ENCODE measurements around the gene GLIS1.

Gene GLIS1

GRCh38 chr1:53476579-53476978 is 262.4 kb downstream of the GLIS1 start:
- 89 to 95% methylated on average over 7 to 8 of the region's 8 CpGs for WGBS, 2 experiments (ENCODE audit: insufficient coverage in 2 of 2)
- H3K36me3 ChIP-seq (ENCODE audit: control insufficient read depth, insufficient read depth, low read length), result no peaks in the 10 kb centered on the region
- no peaks in the 10 kb centered on the region for H3K4me1 ChIP-seq (ENCODE audit: control insufficient read depth, insufficient read depth, low read length, poor library complexity, severe bottlenecking)
- H3K4me3 ChIP-seq (ENCODE audit: extremely low read depth, insufficient read depth, low read length, poor library complexity, severe bottlenecking), result no peak overlapping the region
- no peak overlapping the region for H3K27ac ChIP-seq (ENCODE audit: low read depth, low read length, severe bottlenecking)
- H3K9me3 ChIP-seq (ENCODE audit: control insufficient read depth, low read length), result no peaks in the 10 kb centered on the region

GRCh38 chr1:53475664-53476063 is 263.3 kb downstream of the GLIS1 start:
- Histone ChIP-seq H3K4me3 (ENCODE audit: extremely low read depth, insufficient read depth, low read length, poor library complexity, severe bottlenecking) (no peak overlapping the region), H3K36me3 (ENCODE audit: control insufficient read depth, insufficient read depth, low read length) (no peaks in the 10 kb centered on the region), H3K4me1 (ENCODE audit: control insufficient read depth, insufficient read depth, low read length, poor library complexity, severe bottlenecking) (no peaks in the 10 kb centered on the region), H3K27ac (ENCODE audit: low read depth, low read length, severe bottlenecking) (no peak overlapping the region), H3K9me3 (ENCODE audit: control insufficient read depth, low read length) (no peaks in the 10 kb centered on the region)
- 86 to 90% methylated on average over 6 to 7 of the region's 7 CpGs for WGBS, 2 experiments (ENCODE audit: insufficient coverage in 2 of 2)

DNA sequence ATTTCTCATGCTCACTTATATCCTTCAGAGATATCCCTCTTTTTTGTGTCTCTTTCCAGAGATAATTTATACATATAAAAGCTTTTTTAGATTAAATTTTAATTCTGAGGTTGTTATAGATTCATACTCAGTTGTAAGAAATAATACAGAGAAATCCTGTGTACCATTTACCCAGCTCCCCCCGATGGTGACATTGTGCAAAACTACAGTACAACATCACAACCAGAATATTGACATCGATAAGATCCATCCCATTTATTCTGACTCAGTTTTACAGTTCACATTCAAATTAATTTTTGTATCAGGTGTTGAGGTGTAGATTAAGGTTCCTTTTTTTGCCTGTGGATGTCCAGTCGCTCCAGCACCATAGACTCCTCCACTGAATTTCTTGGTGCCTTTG is 265.5 kb downstream of the GLIS1 start:
- WGBS, 2 experiments (ENCODE audit: insufficient coverage in 2 of 2), result 100% methylated on average over 1 of the region's 3 CpGs; no CpG with 5 or more reads in 1 of the 2 experiments
- Histone ChIP-seq H3K4me1 (ENCODE audit: control insufficient read depth, insufficient read depth, low read length, poor library complexity, severe bottlenecking) (no peaks in the 10 kb centered on the region), H3K27ac (ENCODE audit: low read depth, low read length, severe bottlenecking) (no peak overlapping the region), H3K36me3 (ENCODE audit: control insufficient read depth, insufficient read depth, low read length) (no peaks in the 10 kb centered on the region), H3K9me3 (ENCODE audit: control insufficient read depth, low read length) (no peaks in the 10 kb centered on the region), H3K4me3 (ENCODE audit: extremely low read depth, insufficient read depth, low read length, poor library complexity, severe bottlenecking) (no peak overlapping the region)

- Histone ChIP-seq H3K36me3 (ENCODE audit: control insufficient read depth, insufficient read depth, low read length) (no peaks in the 10 kb centered on the region), H3K9me3 (ENCODE audit: control insufficient read depth, low read length) (no peaks in the 10 kb centered on the region), H3K4me3 (ENCODE audit: extremely low read depth, insufficient read depth, low read length, poor library complexity, severe bottlenecking) (no peak overlapping the region), H3K4me1 (ENCODE audit: control insufficient read depth, insufficient read depth, low read length, poor library complexity, severe bottlenecking) (no peaks in the 10 kb centered on the region), H3K27ac (ENCODE audit: low read depth, low read length, severe bottlenecking) (no peak overlapping the region)
- WGBS, 2 experiments (ENCODE audit: insufficient coverage in 2 of 2), result 92 to 100% methylated on average over 5 to 6 of the region's 9 CpGs
These were observed 268.0 kb downstream of the GLIS1 start for GRCh38 chr1:53471000-53471399.

DNA sequence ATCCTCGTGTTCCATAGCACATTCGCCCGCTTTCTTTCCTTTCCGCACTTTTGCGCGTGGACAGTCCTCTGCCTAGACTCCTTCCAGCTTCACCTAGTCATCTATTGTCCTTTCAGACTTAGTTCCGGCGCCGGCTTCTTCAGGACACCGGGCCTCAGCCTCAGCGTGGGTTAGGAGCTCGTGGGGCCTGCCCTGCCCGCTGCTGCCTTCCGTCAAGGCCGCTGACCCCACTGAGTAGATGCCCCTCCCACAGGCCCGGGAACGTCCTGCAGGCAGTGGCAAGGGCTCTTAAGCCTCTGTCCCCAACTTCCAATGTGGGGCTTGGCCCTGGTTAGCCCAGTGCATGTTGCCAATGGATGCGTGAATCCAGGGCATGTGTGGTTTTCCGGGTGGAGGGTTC is 268.4 kb downstream of the GLIS1 start:
- no peaks in the 10 kb centered on the region for H3K36me3 ChIP-seq (ENCODE audit: control insufficient read depth, insufficient read depth, low read length)
- no peaks in the 10 kb centered on the region for H3K4me1 ChIP-seq (ENCODE audit: control insufficient read depth, insufficient read depth, low read length, poor library complexity, severe bottlenecking)
- WGBS, 2 experiments (ENCODE audit: insufficient coverage in 2 of 2), result 92 to 93% methylated on average over 19 of the region's 19 CpGs
- no peaks in the 10 kb centered on the region for H3K9me3 ChIP-seq (ENCODE audit: control insufficient read depth, low read length)
- H3K27ac ChIP-seq (ENCODE audit: low read depth, low read length, severe bottlenecking), result no peak overlapping the region
- no peak overlapping the region for H3K4me3 ChIP-seq (ENCODE audit: extremely low read depth, insufficient read depth, low read length, poor library complexity, severe bottlenecking)

GRCh38 chr1:53470155-53470554 is 268.8 kb downstream of the GLIS1 start:
- WGBS, 2 experiments (ENCODE audit: insufficient coverage in 2 of 2), result 43 to 53% methylated on average over 28 of the region's 28 CpGs
- Histone ChIP-seq H3K36me3 (ENCODE audit: control insufficient read depth, insufficient read depth, low read length) (no peaks in the 10 kb centered on the region), H3K27ac (ENCODE audit: low read depth, low read length, severe bottlenecking) (no peak overlapping the region)

DNA sequence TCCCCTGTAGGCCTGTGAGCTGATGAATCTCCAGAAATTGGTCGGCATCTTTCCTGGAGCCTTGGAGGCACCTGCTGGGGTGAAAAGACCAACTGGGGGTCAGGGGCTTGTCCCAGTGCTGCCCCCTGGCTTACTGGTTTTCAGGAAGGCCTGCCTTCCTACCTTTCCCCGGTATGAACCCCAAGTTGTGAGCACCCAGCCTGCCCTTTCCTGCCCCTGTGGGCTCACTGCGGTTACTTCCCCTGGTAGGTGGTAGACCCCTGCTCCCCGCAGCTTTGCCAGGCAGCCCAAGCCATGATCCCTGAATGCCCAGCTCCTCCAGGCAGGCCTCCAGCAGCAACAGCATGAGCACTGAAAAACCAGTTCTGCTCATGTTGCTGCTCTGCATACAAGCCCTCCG is 269.6 kb downstream of the GLIS1 start:
- H3K4me3 ChIP-seq (ENCODE audit: extremely low read depth, insufficient read depth, low read length, poor library complexity, severe bottlenecking), result no peak overlapping the region

More at GRCh38 chr1:53470155-53470554, 268.8 kb downstream of the GLIS1 start:
- H3K4me1 ChIP-seq (ENCODE audit: control insufficient read depth, insufficient read depth, low read length, poor library complexity, severe bottlenecking), result no peaks in the 10 kb centered on the region
- H3K4me3 ChIP-seq (ENCODE audit: extremely low read depth, insufficient read depth, low read length, poor library complexity, severe bottlenecking), result no peak overlapping the region
- H3K9me3 ChIP-seq (ENCODE audit: control insufficient read depth, low read length), result no peaks in the 10 kb centered on the region

DNA sequence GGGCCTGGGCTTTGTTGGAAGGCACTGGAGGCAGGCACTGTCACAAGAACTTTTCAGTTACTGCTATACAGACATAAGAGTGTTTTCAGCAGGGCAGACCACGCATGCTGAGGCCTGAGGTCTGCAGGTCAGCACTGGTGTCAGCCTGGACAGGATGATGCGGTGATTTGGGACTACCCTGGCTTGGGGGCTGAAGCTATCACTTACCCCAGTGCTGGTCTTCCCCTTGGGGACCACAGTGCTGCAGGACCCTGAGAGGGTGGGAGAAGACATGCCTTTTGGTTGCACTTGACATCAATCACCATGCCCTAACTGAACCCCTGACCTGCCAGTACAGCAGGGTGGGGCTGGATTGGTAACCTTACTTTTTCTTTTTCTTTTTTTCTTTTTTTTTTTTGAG is 270.6 kb downstream of the GLIS1 start:
- WGBS, 2 experiments (ENCODE audit: insufficient coverage in 2 of 2), result 94 to 100% methylated on average over 2 of the region's 2 CpGs
- H3K36me3 ChIP-seq (ENCODE audit: control insufficient read depth, insufficient read depth, low read length), result no peaks in the 10 kb centered on the region
- H3K27ac ChIP-seq (ENCODE audit: low read depth, low read length, severe bottlenecking), result no peak overlapping the region
- no peak overlapping the region for H3K4me3 ChIP-seq (ENCODE audit: extremely low read depth, insufficient read depth, low read length, poor library complexity, severe bottlenecking)
- no peaks in the 10 kb centered on the region for H3K9me3 ChIP-seq (ENCODE audit: control insufficient read depth, low read length)
- H3K4me1 ChIP-seq (ENCODE audit: control insufficient read depth, insufficient read depth, low read length, poor library complexity, severe bottlenecking), result no peaks in the 10 kb centered on the region

More for the DNA sequence above, 269.6 kb downstream of the GLIS1 start:
- H3K9me3 ChIP-seq (ENCODE audit: control insufficient read depth, low read length), result no peaks in the 10 kb centered on the region
- no peaks in the 10 kb centered on the region for H3K36me3 ChIP-seq (ENCODE audit: control insufficient read depth, insufficient read depth, low read length)
- no peak overlapping the region for H3K27ac ChIP-seq (ENCODE audit: low read depth, low read length, severe bottlenecking)
- H3K4me1 ChIP-seq (ENCODE audit: control insufficient read depth, insufficient read depth, low read length, poor library complexity, severe bottlenecking), result no peaks in the 10 kb centered on the region
- 91 to 95% methylated on average over 4 to 5 of the region's 5 CpGs for WGBS, 2 experiments (ENCODE audit: insufficient coverage in 2 of 2)

- H3K27ac ChIP-seq (ENCODE audit: low read depth, low read length, severe bottlenecking), result no peak overlapping the region
- no peaks in the 10 kb centered on the region for H3K36me3 ChIP-seq (ENCODE audit: control insufficient read depth, insufficient read depth, low read length)
- H3K4me3 ChIP-seq (ENCODE audit: extremely low read depth, insufficient read depth, low read length, poor library complexity, severe bottlenecking), result no peak overlapping the region
- H3K4me1 ChIP-seq (ENCODE audit: control insufficient read depth, insufficient read depth, low read length, poor library complexity, severe bottlenecking), result no peaks in the 10 kb centered on the region
- no peaks in the 10 kb centered on the region for H3K9me3 ChIP-seq (ENCODE audit: control insufficient read depth, low read length)
These were observed 271.6 kb downstream of the GLIS1 start for GRCh38 chr1:53467391-53467790.

- H3K9me3 ChIP-seq (ENCODE audit: control insufficient read depth, low read length), result no peaks in the 10 kb centered on the region
- no peaks in the 10 kb centered on the region for H3K4me1 ChIP-seq (ENCODE audit: control insufficient read depth, insufficient read depth, low read length, poor library complexity, severe bottlenecking)
- no peak overlapping the region for H3K27ac ChIP-seq (ENCODE audit: low read depth, low read length, severe bottlenecking)
- H3K4me3 ChIP-seq (ENCODE audit: extremely low read depth, insufficient read depth, low read length, poor library complexity, severe bottlenecking), result no peak overlapping the region
- 61 to 82% methylated on average over 3 to 4 of the region's 4 CpGs for WGBS, 2 experiments (ENCODE audit: insufficient coverage in 2 of 2)
- H3K36me3 ChIP-seq (ENCODE audit: control insufficient read depth, insufficient read depth, low read length), result no peaks in the 10 kb centered on the region
These were observed 273.7 kb downstream of the GLIS1 start for GRCh38 chr1:53465023-53465957.
